Measurements from ENCODE around the gene CLCN3.
A peak's percentile ranks its signal among the peaks of the same experiment; 100 is the strongest.

Gene CLCN3

DNA sequence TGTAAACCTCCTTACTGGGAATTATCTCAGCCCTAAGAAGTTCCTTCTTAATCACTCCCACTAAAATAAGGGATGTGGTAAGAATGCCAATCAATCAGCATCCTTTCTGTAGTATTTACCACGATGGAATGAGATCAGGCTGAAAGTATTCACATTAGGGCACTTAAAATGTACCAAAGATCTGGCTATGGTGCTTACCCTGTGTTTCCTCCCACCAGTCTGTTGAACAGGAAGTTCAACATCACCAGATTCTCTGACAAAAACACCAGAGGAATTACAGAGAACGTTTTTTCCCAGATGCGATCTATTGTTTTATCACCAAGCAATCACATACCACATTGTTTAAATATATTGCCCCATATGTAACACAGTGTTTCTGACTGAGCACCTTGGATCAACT lies 2.1 kb upstream of the CLCN3 start:
- H3K9ac ChIP-seq, result no peak overlapping the region
- peaks cover 26% of the 10 kb centered on the region for H3K4me1 ChIP-seq (ENCODE audit: low read depth, poor library complexity, severe bottlenecking)
- no peak overlapping the region; the same call in 1 of the 2 replicates for H3K4me2 ChIP-seq
- H3K79me2 ChIP-seq (ENCODE audit: insufficient read depth, low read depth), result peaks cover 27% of the 10 kb centered on the region
- no peak overlapping the region for H2AFZ ChIP-seq (ENCODE audit: low read depth)
- H3K4me3 ChIP-seq (IDR thresholded peaks at IDR 0.05; ENCODE audit: insufficient read depth, low read depth, low read length), result no peak overlapping the region
- H4K20me1 ChIP-seq (ENCODE audit: insufficient read depth), result no peaks in the 10 kb centered on the region
- H3K36me3 ChIP-seq (ENCODE audit: insufficient read depth), result no peaks in the 10 kb centered on the region
- TF ChIP-seq, protein P1, sequence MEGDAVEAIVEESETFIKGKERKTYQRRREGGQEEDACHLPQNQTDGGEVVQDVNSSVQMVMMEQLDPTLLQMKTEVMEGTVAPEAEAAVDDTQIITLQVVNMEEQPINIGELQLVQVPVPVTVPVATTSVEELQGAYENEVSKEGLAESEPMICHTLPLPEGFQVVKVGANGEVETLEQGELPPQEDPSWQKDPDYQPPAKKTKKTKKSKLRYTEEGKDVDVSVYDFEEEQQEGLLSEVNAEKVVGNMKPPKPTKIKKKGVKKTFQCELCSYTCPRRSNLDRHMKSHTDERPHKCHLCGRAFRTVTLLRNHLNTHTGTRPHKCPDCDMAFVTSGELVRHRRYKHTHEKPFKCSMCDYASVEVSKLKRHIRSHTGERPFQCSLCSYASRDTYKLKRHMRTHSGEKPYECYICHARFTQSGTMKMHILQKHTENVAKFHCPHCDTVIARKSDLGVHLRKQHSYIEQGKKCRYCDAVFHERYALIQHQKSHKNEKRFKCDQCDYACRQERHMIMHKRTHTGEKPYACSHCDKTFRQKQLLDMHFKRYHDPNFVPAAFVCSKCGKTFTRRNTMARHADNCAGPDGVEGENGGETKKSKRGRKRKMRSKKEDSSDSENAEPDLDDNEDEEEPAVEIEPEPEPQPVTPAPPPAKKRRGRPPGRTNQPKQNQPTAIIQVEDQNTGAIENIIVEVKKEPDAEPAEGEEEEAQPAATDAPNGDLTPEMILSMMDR (conservative IDR thresholded peaks at IDR 0.05; ENCODE audit: low read depth, low read length), result no peak
- no peak overlapping the region for H3K27ac ChIP-seq
- no peaks in the 10 kb centered on the region for H3K27me3 ChIP-seq (ENCODE audit: insufficient read depth, low read depth)

DNA sequence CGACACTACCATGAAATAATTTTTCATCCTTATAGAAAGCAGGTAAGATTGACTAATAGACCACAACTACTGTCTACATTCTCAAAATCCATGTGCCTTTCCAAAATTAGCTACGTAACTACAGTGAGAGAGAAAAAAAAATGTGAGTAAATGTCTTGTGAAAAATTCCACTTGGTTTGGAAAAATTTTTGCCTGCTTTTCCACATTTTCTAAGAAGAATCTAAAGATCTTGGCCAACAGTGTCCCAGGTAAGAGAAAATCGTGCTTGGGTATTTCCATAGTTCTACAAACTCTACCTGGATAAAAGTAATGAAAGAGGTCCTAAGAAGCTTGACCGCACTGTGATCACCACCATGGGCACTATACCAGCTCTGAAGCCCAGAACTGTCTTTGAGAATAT lies 1.4 kb upstream of the CLCN3 start:
- no peaks in the 10 kb centered on the region for H3K36me3 ChIP-seq (ENCODE audit: insufficient read depth)
- no peaks in the 10 kb centered on the region for H4K20me1 ChIP-seq (ENCODE audit: insufficient read depth)
- H3K4me2 ChIP-seq, result peak overlapping the region; percentile 37
- peak overlapping the region; percentile 12; the same call in 1 of the 2 replicates for H3K9ac ChIP-seq
- peak overlapping the region; percentile 93; the same call in 1 of the 2 replicates for H3K27ac ChIP-seq
- no peak overlapping the region for H3K4me3 ChIP-seq (IDR thresholded peaks at IDR 0.05; ENCODE audit: insufficient read depth, low read depth, low read length)
- H3K27me3 ChIP-seq (ENCODE audit: insufficient read depth, low read depth), result no peaks in the 10 kb centered on the region
- peak overlapping the region; percentile 87 for H2AFZ ChIP-seq (ENCODE audit: low read depth)
- TF ChIP-seq, protein P1 (conservative IDR thresholded peaks at IDR 0.05; ENCODE audit: low read depth, low read length), result no peak
- peaks cover 34% of the 10 kb centered on the region for H3K79me2 ChIP-seq (ENCODE audit: insufficient read depth, low read depth)
- peaks cover 22% of the 10 kb centered on the region for H3K4me1 ChIP-seq (ENCODE audit: low read depth, poor library complexity, severe bottlenecking)

DNA sequence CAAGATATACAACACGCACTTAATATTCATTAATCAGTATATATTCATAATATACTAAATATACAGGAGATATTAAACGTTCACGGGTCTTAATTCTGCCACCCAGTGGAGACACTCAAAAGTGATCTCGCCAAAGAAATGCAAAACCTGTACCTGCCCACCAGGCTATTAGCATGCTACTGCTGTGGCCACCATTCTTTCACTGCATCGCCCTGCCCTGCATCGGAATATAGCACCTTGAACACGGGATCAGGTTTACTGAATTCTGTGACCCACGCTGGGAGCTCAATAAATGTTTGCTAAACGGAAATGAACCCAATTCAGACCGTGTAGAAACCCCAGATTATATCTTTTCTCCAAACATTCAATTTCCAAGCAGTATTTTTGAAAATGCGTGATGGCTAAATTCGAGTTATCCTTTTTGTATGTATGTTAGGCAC lies 840 bp upstream of the CLCN3 start:
- Histone ChIP-seq H4K20me1 (ENCODE audit: insufficient read depth) (no peaks in the 10 kb centered on the region), H3K27me3 (ENCODE audit: insufficient read depth, low read depth) (no peaks in the 10 kb centered on the region), H3K36me3 (ENCODE audit: insufficient read depth) (no peaks in the 10 kb centered on the region)

DNA sequence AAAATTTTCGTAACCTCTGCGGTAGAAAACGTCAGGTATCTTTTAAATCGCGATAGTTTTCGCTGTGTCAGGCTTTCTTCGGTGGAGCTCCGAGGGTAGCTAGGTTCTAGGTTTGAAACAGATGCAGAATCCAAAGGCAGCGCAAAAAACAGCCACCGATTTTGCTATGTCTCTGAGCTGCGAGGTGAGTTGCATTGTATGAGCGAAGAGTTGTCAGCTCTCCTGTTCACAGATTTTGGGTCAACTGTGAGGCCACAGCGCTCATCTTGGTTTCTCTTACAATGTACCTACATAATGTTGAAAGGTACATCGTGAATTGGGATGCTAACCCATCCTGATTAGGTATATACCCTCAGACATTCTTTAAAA lies 486 bp downstream of the CLCN3 start:
- H2AFZ ChIP-seq (ENCODE audit: low read depth), result peak overlapping the region; percentile 87
- no peaks in the 10 kb centered on the region for H3K36me3 ChIP-seq (ENCODE audit: insufficient read depth)
- H3K4me2 ChIP-seq, result peak overlapping the region; percentile 76
- peaks cover 25% of the 10 kb centered on the region for H3K4me1 ChIP-seq (ENCODE audit: low read depth, poor library complexity, severe bottlenecking)
- H3K27me3 ChIP-seq (ENCODE audit: insufficient read depth, low read depth), result no peaks in the 10 kb centered on the region
- H4K20me1 ChIP-seq (ENCODE audit: insufficient read depth), result no peaks in the 10 kb centered on the region
- peak overlapping the region; percentile 1 for H3K4me3 ChIP-seq (IDR thresholded peaks at IDR 0.05; ENCODE audit: insufficient read depth, low read depth, low read length)
- peaks cover 52% of the 10 kb centered on the region for H3K79me2 ChIP-seq (ENCODE audit: insufficient read depth, low read depth)
- TF ChIP-seq, protein P1 (conservative IDR thresholded peaks at IDR 0.05; ENCODE audit: low read depth, low read length), result no peak
- H3K9ac ChIP-seq, result peak overlapping the region; percentile 88
- peak overlapping the region; percentile 93 for H3K27ac ChIP-seq

More for the DNA sequence above, 840 bp upstream of the CLCN3 start:
- Histone ChIP-seq H3K4me3 (IDR thresholded peaks at IDR 0.05; ENCODE audit: insufficient read depth, low read depth, low read length) (peak overlapping the region; percentile 15), H3K79me2 (ENCODE audit: insufficient read depth, low read depth) (peaks cover 40% of the 10 kb centered on the region), H3K27ac (peak overlapping the region; percentile 93), H3K9ac (peak overlapping the region; percentile 88; the same call in 1 of the 2 replicates), H3K4me2 (peak overlapping the region; percentile 37), H3K4me1 (ENCODE audit: low read depth, poor library complexity, severe bottlenecking) (peaks cover 22% of the 10 kb centered on the region), H2AFZ (ENCODE audit: low read depth) (peak overlapping the region; percentile 87; the same call in 1 of the 2 replicates)
- TF ChIP-seq, protein P1 (conservative IDR thresholded peaks at IDR 0.05; ENCODE audit: low read depth, low read length), result peak; percentile 67

All from KMS-11 (cell line).